Left ventricle myocardium inferior (tissue), 1 donor: ENCODE results near the gene EXOC4. TPM values are rescaled to one million over a fixed set of nuclear protein-coding genes. Genes with fewer than 3 reads are reported as not detected.

Experiments used
- DNase-seq: peaks from one replicate; pipeline ENCODE4 v3.0.0-alpha.2; 2020
- H3K27ac ChIP-seq: fragments of 200-600 bp; replicated peaks from 2 replicates; pipeline ENCODE4 v1.8.0; 2021
- H3K27me3 ChIP-seq: fragments of 200-600 bp; 2 replicates; pipeline ENCODE4 v1.8.0; 2021; ENCODE audit warnings: low read depth
- H3K36me3 ChIP-seq: fragments of 200-600 bp; 2 replicates; pipeline ENCODE4 v1.8.0; 2021
- H3K4me1 ChIP-seq: fragments of 200-600 bp; 2 replicates; pipeline ENCODE4 v1.8.0; 2021
- H3K4me3 ChIP-seq: fragments of 200-600 bp; 2 replicates; pipeline ENCODE4 v1.8.0; 2021; ENCODE audit warnings: mild to moderate bottlenecking, moderate library complexity
- H3K9me3 ChIP-seq: fragments of 200-600 bp; replicated peaks from 2 replicates; pipeline ENCODE4 v1.8.0; 2021
- CTCF ChIP-seq: fragments of 200-600 bp; IDR thresholded peaks from 2 replicates; pipeline ENCODE4 v1.8.0; 2021; ENCODE audit warnings: antibody characterized with exemption, mild to moderate bottlenecking, borderline replicate concordance
- intact Hi-C: fragments of 100-400 bp; cut with micrococcal nuclease; formaldehyde crosslinking; loops from one replicate; pipeline ENCODE4 v1.11.0; 2022
- total RNA-seq: library from RNA; stranded (reverse); fragmentation: NEBNext Ultra II Directional; extraction: Animal tissue kit (Norgen Biotek cat#: 25700); gene quantifications from one replicate; pipeline ENCODE4 v1.2.1, GENCODE V29; 2021
- donor health status: DM: no; HTN: yes; CAD: no; lungs with severe emphysema.

Gene EXOC4
- total RNA-seq, 1 donor from 2014 or later = 33.8 TPM

GRCh38 chr7:133355325-133355708, 102.4 kb downstream of the EXOC4 start:
- peaks cover 28% of the 10 kb centered on the region for H3K9me3 ChIP-seq
- H3K27ac ChIP-seq = no peak overlapping the region
- intact Hi-C loops = no loop called here
- H3K4me3 ChIP-seq = no peak overlapping the region
- peaks cover 28% of the 10 kb centered on the region for H3K36me3 ChIP-seq
- TF ChIP-seq CTCF = no peak
- DNase-seq = no peak
- no peaks in the 10 kb centered on the region for H3K27me3 ChIP-seq
- no peaks in the 10 kb centered on the region for H3K4me1 ChIP-seq

DNA sequence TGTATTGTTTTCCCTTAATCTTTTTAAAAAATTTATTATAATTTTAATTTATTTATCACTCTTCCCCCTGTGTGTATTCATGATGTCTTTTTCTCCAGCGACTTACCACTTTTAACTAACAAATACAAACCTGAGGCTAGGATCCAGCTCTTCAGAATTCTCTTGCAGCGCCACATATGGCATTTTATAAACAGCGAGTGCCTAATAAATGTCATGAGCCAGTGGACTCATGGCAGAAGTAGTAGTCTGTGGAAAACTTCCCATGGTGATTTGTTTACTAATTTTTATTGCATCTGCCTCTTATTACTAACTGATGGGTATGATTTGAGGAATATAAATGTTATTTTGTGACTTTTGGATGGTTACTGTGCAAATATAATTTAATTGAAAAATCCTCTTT, 102.9 kb downstream of the EXOC4 start:
- H3K36me3 ChIP-seq = peaks cover 28% of the 10 kb centered on the region
- intact Hi-C loops = no loop called here
- H3K4me1 ChIP-seq = no peaks in the 10 kb centered on the region
- H3K4me3 ChIP-seq = no peak overlapping the region
- no peak for TF ChIP-seq CTCF
- H3K9me3 ChIP-seq = peaks cover 28% of the 10 kb centered on the region
- no peak overlapping the region for H3K27ac ChIP-seq
- no peaks in the 10 kb centered on the region for H3K27me3 ChIP-seq
- DNase-seq = no peak

GRCh38 chr7:133358708-133359107, 105.8 kb downstream of the EXOC4 start:
- intact Hi-C loops = no loop called here
- H3K36me3 ChIP-seq = peaks cover 13% of the 10 kb centered on the region
- no peak overlapping the region for H3K4me3 ChIP-seq
- H3K27ac ChIP-seq = no peak overlapping the region
- DNase-seq = no peak
- peaks cover 9% of the 10 kb centered on the region for H3K9me3 ChIP-seq
- TF ChIP-seq CTCF = no peak
- H3K4me1 ChIP-seq = no peaks in the 10 kb centered on the region
- no peaks in the 10 kb centered on the region for H3K27me3 ChIP-seq

- no peak overlapping the region for H3K4me3 ChIP-seq
Observed at GRCh38 chr7:133359449-133359848, 106.6 kb downstream of the EXOC4 start.

DNA sequence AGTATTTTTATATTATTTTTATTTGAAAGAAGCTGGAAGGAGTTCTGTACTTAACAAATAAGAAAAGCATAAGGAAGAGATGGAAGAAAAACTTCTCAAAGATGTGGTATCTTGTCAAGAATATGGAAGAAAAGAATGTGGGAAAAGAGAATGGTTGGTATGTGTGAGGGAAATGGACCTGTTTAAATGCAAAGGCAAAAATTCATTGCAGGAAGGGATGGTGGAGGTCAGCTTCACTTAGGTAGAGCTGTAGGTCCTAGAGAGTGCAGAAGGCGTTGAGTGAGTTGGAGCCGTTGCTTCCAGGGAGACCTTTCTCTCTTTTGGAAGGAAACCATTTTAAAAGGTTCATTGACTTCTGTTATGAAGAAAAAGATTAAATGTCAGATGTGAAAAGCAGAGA, 107.3 kb downstream of the EXOC4 start:
- Histone ChIP-seq H3K36me3 (peaks cover 12% of the 10 kb centered on the region), H3K9me3 (peaks cover 6% of the 10 kb centered on the region), H3K27me3 (no peaks in the 10 kb centered on the region), H3K4me3 (no peak overlapping the region), H3K4me1 (peaks cover 7% of the 10 kb centered on the region), H3K27ac (no peak overlapping the region)
- intact Hi-C loops = no loop called here
- no peak for DNase-seq
- TF ChIP-seq CTCF = no peak

More at GRCh38 chr7:133359449-133359848, 106.6 kb downstream of the EXOC4 start:
- H3K9me3 ChIP-seq = peaks cover 6% of the 10 kb centered on the region
- no peaks in the 10 kb centered on the region for H3K4me1 ChIP-seq
- intact Hi-C loops = no loop called here
- no peak for TF ChIP-seq CTCF
- no peaks in the 10 kb centered on the region for H3K27me3 ChIP-seq
- no peak overlapping the region for H3K27ac ChIP-seq
- H3K36me3 ChIP-seq = peaks cover 12% of the 10 kb centered on the region
- DNase-seq = no peak

GRCh38 chr7:133361806-133362205, 108.9 kb downstream of the EXOC4 start:
- H3K4me1 ChIP-seq = peaks cover 23% of the 10 kb centered on the region
- peaks cover 5% of the 10 kb centered on the region for H3K36me3 ChIP-seq
- intact Hi-C loops = no loop called here

More at GRCh38 chr7:133361806-133362205, 108.9 kb downstream of the EXOC4 start:
- TF ChIP-seq CTCF = no peak
- H3K27me3 ChIP-seq = no peaks in the 10 kb centered on the region
- no peak for DNase-seq
- peaks cover 6% of the 10 kb centered on the region for H3K9me3 ChIP-seq
- H3K4me3 ChIP-seq = no peak overlapping the region
- H3K27ac ChIP-seq = no peak overlapping the region
